HG03045 (cell line): ENCODE measurements around the gene AMOT.
A peak's percentile ranks its signal among the peaks of the same experiment; 100 is the strongest.
"Not testable (repeated sequence)": the region's sequence is repeated elsewhere in the genome, so short reads cannot be mapped to it uniquely, and the experiment has no call there.

ENCODE experiments used
- ATAC-seq: cut with Tn5 transposase; IDR thresholded peaks from one replicate; pipeline ENCODE4 v1.9.1; 2021; ENCODE audit warnings: mild to moderate bottlenecking, moderate library complexity; ENCODE audit not compliant: unreplicated experiment

AMOT gene, protein sequence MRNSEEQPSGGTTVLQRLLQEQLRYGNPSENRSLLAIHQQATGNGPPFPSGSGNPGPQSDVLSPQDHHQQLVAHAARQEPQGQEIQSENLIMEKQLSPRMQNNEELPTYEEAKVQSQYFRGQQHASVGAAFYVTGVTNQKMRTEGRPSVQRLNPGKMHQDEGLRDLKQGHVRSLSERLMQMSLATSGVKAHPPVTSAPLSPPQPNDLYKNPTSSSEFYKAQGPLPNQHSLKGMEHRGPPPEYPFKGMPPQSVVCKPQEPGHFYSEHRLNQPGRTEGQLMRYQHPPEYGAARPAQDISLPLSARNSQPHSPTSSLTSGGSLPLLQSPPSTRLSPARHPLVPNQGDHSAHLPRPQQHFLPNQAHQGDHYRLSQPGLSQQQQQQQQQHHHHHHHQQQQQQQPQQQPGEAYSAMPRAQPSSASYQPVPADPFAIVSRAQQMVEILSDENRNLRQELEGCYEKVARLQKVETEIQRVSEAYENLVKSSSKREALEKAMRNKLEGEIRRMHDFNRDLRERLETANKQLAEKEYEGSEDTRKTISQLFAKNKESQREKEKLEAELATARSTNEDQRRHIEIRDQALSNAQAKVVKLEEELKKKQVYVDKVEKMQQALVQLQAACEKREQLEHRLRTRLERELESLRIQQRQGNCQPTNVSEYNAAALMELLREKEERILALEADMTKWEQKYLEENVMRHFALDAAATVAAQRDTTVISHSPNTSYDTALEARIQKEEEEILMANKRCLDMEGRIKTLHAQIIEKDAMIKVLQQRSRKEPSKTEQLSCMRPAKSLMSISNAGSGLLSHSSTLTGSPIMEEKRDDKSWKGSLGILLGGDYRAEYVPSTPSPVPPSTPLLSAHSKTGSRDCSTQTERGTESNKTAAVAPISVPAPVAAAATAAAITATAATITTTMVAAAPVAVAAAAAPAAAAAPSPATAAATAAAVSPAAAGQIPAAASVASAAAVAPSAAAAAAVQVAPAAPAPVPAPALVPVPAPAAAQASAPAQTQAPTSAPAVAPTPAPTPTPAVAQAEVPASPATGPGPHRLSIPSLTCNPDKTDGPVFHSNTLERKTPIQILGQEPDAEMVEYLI

DNA sequence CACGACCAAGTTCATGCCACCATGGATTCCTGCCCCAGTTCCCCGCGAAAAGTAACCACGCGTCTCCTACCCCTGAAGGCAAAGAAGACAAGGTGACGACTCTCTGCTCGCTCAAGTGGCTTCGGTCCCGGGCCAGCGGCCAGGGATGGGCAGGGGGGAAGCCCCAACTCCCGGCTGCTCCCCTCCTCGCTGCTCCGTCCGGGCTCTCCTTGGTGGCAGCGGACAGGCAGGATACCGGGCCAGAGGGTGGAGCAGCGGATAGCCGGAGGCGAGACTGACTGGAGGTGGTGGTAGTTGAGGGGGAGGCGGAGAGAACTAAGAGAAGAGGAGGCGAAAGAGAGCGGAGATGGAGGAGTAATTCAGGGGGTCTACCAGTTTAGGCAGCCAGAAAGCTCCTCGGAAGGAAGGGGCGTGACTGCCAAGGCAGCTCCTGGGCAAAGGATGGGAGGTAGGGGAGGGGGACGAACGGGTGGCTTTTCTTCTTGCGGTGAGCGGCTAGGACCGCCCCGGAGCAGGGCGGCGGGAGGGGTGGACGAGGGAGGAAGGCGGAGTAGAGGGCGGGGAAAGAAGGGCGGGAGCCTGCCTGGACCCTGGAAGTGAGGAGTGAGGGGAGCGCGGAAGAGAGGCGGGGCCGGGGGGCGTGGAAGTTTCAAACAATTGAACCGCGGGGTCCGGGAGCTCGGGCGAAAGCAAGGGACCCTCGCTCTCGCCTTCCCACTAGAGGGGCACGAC is at the start of gene AMOT:
Gene AMOT, minus strand, starts transcription at position 450 of the 732 bp plus-strand sequence. CDS start 17,705 bp downstream, outside the sequence.
- ATAC-seq: peak; percentile 83

DNA sequence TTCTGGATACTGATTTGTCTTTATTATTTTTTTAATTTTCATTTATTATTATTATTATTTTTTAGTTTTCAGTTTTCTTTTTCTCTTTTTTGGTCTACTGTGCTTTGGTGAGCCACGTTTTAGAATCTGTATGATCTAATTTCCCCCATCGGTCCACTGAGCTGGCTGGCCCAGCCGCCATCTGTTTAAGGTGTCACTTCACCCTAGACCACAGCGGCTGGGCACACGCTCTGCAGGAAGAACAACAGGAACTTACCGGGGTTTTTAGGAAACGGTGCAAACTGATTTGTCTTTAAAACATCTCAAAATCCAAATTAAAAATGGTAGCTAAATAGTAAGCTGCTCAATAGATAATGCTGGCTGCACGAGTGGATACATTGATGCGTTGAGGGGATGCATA is 48.8 kb upstream of the AMOT start:
- no peak for ATAC-seq

DNA sequence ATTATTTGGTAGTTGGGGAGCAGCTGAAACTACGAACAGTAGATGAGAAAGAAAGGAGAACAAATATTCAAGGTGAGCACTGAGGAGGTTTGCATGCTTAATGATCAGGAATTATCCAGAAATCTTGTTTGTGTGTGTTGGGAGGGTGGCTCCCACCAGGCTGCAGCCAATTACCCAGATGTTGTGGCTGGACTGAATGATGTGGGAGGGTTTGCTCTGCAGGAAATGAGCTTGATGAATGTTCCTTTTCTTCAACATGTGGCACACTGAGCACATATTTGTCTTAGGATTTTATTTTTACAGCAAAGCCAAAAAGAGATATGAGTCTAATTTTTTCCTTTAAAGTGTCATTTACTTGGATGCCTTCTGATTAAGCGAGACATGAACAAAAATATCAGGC is 48.3 kb upstream of the AMOT start:
- no peak for ATAC-seq

DNA sequence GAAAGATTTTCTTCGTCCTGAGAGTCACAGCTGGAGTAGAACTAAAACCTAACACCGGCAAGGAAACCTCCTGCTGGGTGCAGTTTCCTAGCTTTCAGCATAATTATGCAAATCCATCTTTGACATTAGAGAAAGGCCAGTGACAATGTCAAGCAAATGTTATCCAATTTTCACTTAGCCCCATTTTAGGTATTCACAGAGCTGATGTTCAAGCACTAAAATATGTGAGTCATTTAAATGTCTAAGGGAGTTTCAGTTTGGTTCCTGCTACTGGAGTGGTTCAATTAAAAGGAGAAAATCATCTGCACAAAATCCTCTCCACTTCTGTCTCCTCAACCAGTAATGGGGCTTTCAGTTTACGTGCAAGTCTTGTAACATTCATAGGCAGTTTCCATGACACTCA is 37.1 kb upstream of the AMOT start:
- peak; percentile 48 for ATAC-seq

DNA sequence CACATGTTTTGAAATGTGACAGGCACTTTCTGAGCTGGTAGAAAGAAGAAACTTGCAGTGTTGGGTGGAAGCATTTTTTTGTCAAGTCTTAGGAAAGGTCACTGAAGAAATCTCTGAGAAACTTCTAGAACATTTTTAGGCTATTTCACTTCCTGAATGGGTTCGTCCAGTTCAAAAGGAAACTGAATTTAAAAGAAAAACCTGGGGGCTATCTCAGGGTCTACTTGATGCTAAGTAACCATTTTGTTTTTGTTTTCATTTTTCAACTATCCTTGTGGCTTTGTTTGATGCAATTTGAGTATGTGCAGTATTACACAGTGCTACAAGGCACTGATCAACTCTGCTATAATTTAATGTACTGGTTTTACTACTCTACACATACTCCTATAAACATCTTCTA is 34.0 kb upstream of the AMOT start:
- ATAC-seq: peak; percentile 70

DNA sequence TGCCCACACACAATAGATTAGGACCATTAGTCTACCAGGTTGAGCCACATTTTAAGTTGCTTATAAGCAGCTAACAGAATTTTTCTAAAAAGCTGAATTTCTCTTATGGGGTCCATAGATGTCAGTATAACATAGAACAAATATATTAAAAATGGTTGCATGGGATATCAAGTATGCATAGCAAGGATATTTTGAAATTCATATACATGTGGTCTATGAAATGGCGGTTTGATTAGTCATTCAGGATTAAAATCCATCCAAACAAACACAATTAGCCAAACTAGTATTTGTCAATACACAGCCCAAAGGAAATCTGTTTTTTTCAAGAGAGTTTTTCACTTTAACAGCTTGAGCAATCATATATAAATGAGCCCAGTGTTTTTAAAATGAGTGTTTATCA is 33.5 kb upstream of the AMOT start:
- no peak for ATAC-seq

DNA sequence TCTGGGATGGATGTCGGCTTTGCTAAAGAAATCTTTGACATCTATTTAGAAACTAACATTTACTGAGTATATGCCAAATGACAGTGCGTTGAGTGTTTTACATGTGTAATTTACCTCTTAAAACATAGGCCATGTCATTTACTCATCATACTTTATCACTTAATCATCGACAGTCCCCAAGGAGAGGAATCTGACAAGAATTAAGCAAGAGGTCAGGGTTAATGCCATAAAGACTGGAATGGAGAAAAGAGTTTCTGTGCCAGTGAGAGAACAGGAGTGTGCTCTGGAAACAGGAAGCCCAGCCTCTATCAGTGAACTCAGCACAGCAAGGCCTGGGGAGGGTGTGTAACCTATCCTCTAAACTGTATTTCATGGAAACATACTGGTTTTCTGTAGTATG is 28.0 kb upstream of the AMOT start:
- ATAC-seq: no peak

DNA sequence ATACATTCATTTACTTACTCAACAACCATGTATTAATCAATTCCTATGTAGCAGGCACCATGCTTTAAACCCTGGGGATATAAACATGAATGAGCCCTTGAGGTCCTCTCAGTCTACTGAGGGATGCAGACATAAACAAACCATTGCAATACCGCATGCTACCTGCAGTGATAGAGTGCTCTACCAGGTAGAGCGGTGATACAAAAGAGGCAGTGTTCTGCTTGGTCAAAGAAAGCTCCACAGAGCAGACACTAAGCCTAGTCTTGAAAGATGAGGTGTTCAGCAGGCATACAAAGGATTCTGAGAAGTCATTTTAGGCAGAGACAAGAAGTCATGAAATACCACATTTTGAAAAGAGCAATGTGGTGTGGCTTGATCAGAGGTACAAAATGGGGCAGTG is 26.9 kb upstream of the AMOT start:
- no peak for ATAC-seq

DNA sequence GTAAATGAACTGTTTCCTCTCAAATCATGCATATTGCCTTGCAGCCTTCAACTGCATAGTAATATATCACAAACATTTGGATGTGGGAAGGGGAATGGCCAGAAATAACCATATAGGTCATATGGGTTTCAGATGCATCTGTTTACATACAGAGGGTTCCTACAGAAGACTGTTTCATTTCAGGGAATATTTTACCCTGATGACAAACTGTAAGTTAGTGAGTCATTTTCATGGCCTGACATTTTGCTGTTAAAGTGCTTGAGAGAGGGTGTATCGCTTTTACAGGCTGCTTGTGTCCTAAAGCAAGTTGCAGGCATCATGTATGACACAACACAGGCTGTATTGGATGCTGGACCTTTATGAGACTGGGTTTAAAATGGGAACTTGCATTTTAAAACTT is 25.5 kb upstream of the AMOT start:
- no peak for ATAC-seq

DNA sequence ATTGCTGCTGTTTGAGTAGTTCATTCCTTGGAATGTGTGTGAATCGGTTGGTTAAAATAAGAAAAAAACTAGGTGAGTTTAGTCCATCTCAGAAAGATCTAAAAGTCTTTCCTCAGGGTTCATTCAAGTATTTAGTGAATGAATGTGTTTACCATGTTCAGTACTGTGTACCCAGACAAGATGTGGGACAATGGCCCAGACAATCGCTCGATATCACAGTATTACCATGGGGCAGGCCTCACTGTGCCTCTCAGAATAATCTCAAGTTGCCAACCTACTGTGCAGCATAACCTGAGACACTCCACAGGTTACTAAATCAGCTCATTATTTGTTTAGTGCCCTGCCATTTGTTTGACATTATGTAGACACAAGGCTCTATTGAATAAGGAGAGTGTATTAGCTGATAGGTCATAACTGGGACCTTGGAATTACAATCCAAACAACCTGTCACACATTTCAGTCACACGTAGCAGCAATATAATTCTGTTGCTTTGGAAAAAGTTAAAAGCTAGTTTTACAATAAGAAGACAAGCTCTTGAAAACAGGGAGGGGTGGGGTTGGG is 24.9 kb upstream of the AMOT start:
- no peak for ATAC-seq

DNA sequence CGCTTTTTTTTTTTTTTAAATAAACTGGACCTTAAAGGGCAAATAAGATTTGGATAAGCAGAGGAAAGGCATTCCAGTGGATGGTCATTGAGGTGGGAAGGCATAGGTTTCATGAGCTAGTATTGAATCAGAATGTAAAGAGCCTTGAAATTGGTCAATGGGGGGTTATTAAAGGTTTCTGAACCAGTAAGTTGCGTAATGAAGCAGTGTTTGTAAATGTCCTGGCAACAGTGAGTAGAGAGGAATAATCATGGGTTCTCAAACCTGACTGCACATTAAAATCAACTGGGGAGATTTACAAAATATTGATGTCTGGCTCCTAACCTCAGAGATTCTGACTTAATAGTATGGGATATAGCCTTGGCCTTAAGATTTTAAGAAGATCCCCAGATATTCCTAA is 23.2 kb upstream of the AMOT start:
- no peak for ATAC-seq

DNA sequence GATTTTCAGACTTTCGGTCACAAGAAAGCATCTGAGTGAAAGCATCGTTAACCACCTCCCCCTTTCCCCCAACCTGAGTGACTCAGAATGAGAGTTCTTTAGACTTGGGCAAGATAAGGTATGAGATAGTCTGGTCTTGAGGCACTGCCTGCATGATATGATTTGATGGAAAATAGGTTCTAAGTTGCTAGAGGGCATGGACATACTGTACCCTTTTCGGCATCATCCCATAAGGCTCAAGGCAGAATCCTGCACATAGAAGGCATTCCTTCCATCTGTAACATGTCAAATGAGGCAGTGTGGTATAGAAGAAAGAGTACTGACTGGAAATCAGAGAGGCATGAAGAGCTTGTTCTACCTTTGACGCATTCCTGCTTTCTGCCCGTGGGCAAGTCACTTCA is 16.8 kb upstream of the AMOT start:
- ATAC-seq: no peak

DNA sequence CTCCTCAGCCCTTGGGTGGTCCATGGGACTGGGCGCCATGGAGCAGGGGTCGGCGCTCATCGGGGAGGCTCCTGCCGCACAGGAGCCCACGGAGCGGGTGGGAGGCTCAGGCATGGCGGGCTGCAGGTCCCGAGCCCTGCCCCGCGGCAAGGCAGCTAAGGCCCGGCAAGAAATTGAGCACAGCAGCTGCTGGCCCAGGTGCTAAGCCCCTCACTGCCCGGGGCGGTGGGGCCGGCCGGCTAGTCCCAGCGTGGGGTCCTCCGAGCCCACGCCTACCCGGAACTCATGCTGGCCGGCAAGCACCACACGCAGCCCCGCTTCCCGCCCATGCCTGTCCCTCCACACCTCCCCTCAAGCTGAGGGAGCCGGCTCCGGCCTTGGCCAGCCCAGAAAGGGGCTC is 14.3 kb upstream of the AMOT start:
- ATAC-seq: not testable (repeated sequence)

DNA sequence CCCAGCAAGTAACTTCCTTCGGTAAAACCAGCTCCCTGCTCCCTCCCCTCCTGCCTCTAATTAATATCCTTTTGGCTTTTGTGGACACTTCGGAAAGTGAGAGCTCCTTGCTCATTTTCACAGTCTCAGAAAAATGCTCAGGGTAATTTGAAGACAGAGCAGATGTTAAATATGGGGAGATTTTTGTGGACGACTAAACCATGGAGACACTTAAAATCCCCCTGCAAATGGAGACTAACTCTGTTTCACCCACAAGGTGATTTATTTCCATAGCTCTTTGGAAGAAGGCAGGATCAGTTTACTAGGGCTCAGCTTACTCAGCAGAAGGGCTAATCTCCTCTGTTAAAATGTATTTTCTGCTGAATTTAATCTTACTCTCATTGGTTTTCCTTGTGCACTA is 12.2 kb upstream of the AMOT start:
- no peak for ATAC-seq

DNA sequence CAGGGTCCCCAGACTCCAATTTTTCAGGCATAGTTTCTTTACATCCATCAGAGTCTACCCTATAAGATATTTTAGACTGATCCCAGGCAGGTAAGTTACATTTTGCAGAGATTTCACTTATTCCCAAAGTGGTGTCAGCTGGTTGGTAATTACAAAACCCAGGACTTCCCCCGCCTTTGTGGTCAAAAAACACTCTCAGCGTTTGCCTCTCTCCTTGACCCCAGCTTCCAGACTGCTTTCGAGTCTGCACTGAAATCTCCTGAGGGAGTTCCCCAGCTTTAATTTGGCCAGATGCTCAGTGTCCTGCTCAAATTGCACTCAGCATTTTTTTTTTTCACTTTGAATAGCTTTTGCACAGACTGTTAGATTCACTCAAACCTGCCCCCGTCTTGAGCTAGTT is 11.2 kb upstream of the AMOT start:
- ATAC-seq: peak; percentile 80

DNA sequence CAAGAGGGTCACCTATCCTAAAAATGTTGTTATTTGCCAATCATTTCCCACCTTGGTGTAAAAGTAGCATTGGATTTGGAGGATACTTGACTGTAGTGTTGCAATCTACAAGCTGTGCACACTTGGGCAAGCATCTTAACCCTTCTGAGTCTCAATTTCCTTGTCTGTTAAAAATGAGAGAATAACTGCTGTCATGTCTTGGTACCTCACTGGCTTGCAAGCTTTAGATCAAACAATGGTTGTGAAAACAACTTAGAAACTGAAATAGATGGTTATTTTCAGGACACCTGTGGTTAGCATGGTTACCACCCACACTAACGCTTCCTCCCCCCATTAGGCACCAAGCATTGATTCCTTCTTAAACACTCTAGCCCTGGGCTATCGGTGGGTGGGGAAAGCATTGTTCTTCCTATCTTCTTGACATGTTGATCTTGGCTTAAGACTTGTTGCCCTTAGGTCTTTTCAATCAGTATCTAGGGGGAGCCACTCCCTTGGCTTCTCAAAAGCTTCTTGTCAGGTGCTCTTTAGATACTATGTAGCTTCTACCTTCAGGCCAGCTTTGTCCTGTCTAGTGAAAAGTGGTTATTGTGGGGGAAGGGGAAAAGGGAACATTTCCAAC is 10.6 kb upstream of the AMOT start:
- peak; percentile 82 for ATAC-seq

DNA sequence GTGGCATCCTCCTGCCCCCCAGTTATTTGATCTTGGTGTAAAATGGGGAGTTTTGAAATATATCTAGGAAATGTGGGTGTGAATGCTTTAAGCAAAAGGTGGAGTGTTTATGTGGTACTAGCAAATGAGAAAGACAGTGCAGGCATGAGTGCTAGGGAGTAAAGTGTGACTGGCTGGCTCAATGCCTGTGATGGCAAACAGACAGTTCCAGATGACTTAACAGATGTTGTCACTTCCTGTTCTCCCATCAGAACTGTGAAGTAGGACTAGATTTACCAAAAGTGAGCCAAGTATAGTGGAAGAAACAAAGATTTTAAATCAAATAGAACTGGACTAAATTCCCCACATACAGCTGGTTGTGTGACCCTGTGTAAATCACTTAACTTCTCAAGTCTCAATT is 8.4 kb upstream of the AMOT start:
- no peak for ATAC-seq

DNA sequence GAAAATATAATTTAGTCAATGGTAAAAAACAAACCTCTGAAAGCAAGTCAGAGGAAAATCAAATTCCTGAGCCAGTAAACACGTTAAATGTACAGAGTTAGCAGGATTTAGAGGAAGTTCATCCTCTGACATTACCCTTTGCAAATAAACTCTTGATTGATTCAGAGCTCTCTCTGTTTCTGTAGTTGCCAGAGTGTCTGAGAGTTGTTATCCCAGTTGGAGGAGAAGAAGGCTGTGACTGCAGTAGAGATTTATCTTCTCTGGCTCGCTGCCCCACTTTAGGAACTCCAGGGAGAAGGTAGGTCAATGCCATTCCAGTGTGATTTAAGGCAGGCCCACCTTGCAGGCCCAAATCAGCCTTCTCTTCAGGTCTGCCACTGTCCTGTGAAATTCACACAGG is 6.2 kb upstream of the AMOT start:
- no peak for ATAC-seq

DNA sequence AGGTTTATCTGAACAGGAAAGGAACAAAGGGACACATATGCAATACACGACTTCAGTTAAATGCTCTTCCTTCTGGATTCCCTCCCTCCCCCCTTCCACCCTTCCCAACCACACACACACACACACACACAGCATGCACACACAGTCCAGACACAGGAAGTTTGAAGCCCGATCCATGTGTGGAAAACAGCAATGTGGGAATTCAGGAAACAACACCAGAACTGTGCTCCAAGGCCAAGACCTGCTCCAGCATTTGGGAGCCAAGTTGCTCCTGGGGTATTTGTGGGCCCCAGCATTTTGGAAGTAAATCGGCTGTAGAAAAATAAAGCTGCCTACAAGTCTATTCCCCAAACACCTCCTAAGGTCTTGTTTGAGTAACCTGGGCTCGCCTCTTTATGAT is 5.6 kb upstream of the AMOT start:
- ATAC-seq: no peak

DNA sequence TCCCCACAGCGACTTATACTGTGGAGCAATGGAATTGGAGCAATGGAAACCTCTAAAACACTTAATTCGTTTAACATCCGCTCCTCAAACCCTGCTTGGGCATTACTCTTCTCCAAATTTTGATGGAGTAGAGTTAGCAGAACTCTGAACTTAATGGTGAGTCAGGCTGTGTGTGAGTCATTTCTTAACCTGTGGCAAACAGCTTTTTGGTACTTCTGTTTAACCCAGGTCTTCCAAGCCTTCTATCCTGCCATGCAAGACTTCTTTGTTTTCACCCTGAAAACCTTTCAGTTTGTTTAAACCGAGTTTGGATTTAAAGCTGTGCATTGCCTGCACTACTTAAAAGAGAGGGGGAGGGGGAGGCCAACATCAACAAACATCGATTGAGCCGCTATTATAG is 3.6 kb upstream of the AMOT start:
- ATAC-seq: no peak
